ENCODE measurements around the gene WFDC2. TPM values are rescaled to one million over a fixed set of nuclear protein-coding genes. Genes with fewer than 3 reads are reported as not detected.
A peak's percentile ranks its signal among the peaks of the same experiment; 100 is the strongest.

Gene WFDC2
- total RNA-seq, 2 donors from 2014 or later, result 117 to 285 TPM

- H3K4me3 ChIP-seq, result no peak overlapping the region
- H3K9me3 ChIP-seq, result no peaks in the 10 kb centered on the region
- H3K27me3 ChIP-seq, result no peaks in the 10 kb centered on the region
- H3K9ac ChIP-seq (ENCODE audit: low read depth in 2 of 2, low read length in 2 of 2), result no peak overlapping the region
- DNase-seq, result peak; percentile 56
- no peaks in the 10 kb centered on the region for H3K4me1 ChIP-seq
- peak; percentile 57 for TF ChIP-seq CTCF (IDR thresholded peaks at IDR 0.05)
- intact Hi-C loops (cut with DNase I), result no loop called here
- no peak overlapping the region for H3K27ac ChIP-seq
- no peaks in the 10 kb centered on the region for H3K36me3 ChIP-seq
These were observed 23.6 kb upstream of the WFDC2 start for GRCh38 chr20:45445805-45446562.

GRCh38 chr20:45448270-45448669, 21.3 kb upstream of the WFDC2 start:
- Histone ChIP-seq H3K36me3 (no peaks in the 10 kb centered on the region), H3K27me3 (no peaks in the 10 kb centered on the region), H3K9me3 (no peaks in the 10 kb centered on the region), H3K4me1 (no peaks in the 10 kb centered on the region), H3K9ac (ENCODE audit: low read depth in 2 of 2, low read length in 2 of 2) (no peak overlapping the region), H3K4me3 (no peak overlapping the region), H3K27ac (no peak overlapping the region)
- DNase-seq, result no peak
- intact Hi-C loops (cut with DNase I), result no loop called here
- TF ChIP-seq CTCF (IDR thresholded peaks at IDR 0.05), result no peak

- no peak overlapping the region for H3K27ac ChIP-seq
- intact Hi-C loops (cut with DNase I), result no loop called here
- DNase-seq, result no peak
These were observed 20.0 kb upstream of the WFDC2 start for GRCh38 chr20:45449528-45449927.

GRCh38 chr20:45450097-45450818, 19.3 kb upstream of the WFDC2 start:
- Histone ChIP-seq H3K27ac (no peak overlapping the region), H3K9ac (ENCODE audit: low read depth in 2 of 2, low read length in 2 of 2) (no peak overlapping the region), H3K4me1 (no peaks in the 10 kb centered on the region), H3K9me3 (no peaks in the 10 kb centered on the region), H3K4me3 (no peak overlapping the region), H3K27me3 (no peaks in the 10 kb centered on the region), H3K36me3 (no peaks in the 10 kb centered on the region)
- intact Hi-C loops (cut with DNase I), result no loop called here
- peak; percentile 61 for TF ChIP-seq CTCF (IDR thresholded peaks at IDR 0.05)
- peak; percentile 54 for DNase-seq

More at GRCh38 chr20:45449528-45449927, 20.0 kb upstream of the WFDC2 start:
- Histone ChIP-seq H3K9me3 (no peaks in the 10 kb centered on the region), H3K9ac (ENCODE audit: low read depth in 2 of 2, low read length in 2 of 2) (no peak overlapping the region), H3K27me3 (no peaks in the 10 kb centered on the region), H3K4me1 (no peaks in the 10 kb centered on the region), H3K4me3 (no peak overlapping the region), H3K36me3 (no peaks in the 10 kb centered on the region)
- no peak for TF ChIP-seq CTCF (IDR thresholded peaks at IDR 0.05)

- TF ChIP-seq CTCF (IDR thresholded peaks at IDR 0.05), result no peak
- Histone ChIP-seq H3K9ac (ENCODE audit: low read depth in 2 of 2, low read length in 2 of 2) (no peak overlapping the region), H3K4me3 (no peak overlapping the region), H3K4me1 (no peaks in the 10 kb centered on the region), H3K9me3 (no peaks in the 10 kb centered on the region), H3K27me3 (no peaks in the 10 kb centered on the region), H3K36me3 (no peaks in the 10 kb centered on the region), H3K27ac (no peak overlapping the region)
- intact Hi-C loops (cut with DNase I), result no loop called here
- DNase-seq, result no peak
These were observed 17.3 kb upstream of the WFDC2 start for GRCh38 chr20:45452238-45452637.
